WI38 (cell line): ENCODE results near the gene KMT5C.

Experiments
- H3K4me3 ChIP-seq: 2 replicates; pipeline ENCODE4 v1.5.1; 2011; ENCODE audit warnings: low read depth, mild to moderate bottlenecking, control low read depth, low read length
- TF ChIP-seq, protein P1 (sequence below): IDR thresholded peaks from 2 replicates; pipeline ENCODE4 v1.5.1; 2012; ENCODE audit warnings: low read depth, mild to moderate bottlenecking, control low read depth, low read length

Gene KMT5C

GRCh38 chr19:55352040-55352439 lies 12.4 kb downstream of the KMT5C start:
- no peak overlapping the region for H3K4me3 ChIP-seq
- TF ChIP-seq, protein P1, sequence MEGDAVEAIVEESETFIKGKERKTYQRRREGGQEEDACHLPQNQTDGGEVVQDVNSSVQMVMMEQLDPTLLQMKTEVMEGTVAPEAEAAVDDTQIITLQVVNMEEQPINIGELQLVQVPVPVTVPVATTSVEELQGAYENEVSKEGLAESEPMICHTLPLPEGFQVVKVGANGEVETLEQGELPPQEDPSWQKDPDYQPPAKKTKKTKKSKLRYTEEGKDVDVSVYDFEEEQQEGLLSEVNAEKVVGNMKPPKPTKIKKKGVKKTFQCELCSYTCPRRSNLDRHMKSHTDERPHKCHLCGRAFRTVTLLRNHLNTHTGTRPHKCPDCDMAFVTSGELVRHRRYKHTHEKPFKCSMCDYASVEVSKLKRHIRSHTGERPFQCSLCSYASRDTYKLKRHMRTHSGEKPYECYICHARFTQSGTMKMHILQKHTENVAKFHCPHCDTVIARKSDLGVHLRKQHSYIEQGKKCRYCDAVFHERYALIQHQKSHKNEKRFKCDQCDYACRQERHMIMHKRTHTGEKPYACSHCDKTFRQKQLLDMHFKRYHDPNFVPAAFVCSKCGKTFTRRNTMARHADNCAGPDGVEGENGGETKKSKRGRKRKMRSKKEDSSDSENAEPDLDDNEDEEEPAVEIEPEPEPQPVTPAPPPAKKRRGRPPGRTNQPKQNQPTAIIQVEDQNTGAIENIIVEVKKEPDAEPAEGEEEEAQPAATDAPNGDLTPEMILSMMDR: no peak

DNA sequence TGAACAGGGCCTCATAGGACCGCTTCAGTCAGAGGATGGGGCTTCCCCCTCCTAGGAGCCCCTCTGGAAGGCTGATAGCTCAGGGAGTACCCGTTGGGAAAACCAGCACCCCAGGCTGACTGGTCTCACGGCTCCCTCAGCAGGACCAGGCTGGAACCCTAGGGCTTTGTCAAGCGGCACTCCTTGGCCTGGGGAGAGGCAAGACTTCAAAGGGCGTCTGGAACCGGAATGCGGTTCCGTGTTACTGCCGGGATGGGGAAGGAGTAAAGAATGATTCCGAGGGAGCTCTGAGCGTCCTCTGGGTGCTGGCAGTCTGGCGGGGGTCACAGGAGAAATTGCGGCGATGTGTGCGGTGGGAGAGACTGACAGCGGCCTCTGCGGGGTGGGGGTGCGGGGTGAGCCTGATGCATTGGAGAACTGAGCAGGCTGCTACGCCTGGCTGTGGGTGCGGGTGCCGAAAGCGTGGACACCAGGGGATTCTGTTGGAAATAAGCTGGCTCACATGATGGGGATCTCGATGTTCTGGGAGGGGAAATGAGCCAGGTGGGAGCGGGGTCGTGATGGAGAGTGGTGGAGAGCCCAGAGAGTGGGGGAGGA lies 13.0 kb downstream of the KMT5C start:
- TF ChIP-seq, protein P1: no peak
- H3K4me3 ChIP-seq: no peak overlapping the region

GRCh38 chr19:55353356-55353802 lies 13.7 kb downstream of the KMT5C start:
- TF ChIP-seq, protein P1: no peak
- peak overlapping the region; percentile 56 for H3K4me3 ChIP-seq

GRCh38 chr19:55353803-55354697 lies 14.4 kb downstream of the KMT5C start:
- peak overlapping the region; percentile 56 for H3K4me3 ChIP-seq
- TF ChIP-seq, protein P1: no peak

DNA sequence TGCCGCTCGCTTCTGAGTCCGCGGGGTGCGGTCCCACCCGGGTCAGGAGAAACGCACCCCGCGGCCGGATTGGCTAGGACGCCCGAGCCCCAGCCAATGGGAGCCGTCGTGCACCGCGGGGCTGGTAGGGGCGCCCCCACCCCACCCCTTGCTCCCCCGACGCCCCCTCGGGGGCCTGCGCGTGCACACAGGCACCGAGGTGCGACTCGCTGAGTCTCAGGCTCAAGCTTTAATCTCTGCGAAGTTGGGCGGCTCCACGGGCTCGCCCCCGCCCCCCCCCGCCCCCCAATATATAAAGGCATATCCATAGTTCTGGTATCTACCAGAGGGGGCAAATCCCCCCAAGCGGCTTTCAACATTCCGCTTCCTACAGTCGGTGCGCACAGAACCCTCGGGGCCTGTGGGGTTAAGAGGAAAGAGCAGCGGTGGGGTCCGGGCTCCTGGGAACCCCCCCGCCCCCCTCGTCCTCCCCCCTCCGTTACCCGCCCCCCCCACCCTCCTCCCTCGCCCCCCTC lies 15.1 kb downstream of the KMT5C start, which contains the start of gene COX6B2:
COX6B2 (minus strand) TSS at position 22 of the 515 bp plus-strand sequence. CDS start 198 bp downstream, outside the sequence.
- TF ChIP-seq, protein P1: no peak
- peak within 1 kb of the TSS; percentile 56 for H3K4me3 ChIP-seq

GRCh38 chr19:55355213-55355821 lies 15.6 kb downstream of the KMT5C start:
- TF ChIP-seq, protein P1: no peak
- no peak overlapping the region for H3K4me3 ChIP-seq
